IPS-20b (cell line): ENCODE measurements around the gene EID3.
"Not testable (repeated sequence)": the region's sequence is repeated elsewhere in the genome, so short reads cannot be mapped to it uniquely, and the experiment has no call there.

Source experiments
- H3K27ac ChIP-seq: one replicate; pipeline ENCODE4 v1.5.1; 2013; ENCODE audit warnings: low read length
- H3K27me3 ChIP-seq: 2 replicates; pipeline ENCODE4 v1.6.1; 2013; ENCODE audit warnings: mild to moderate bottlenecking, low read length, inconsistent platforms; ENCODE audit not compliant: insufficient read depth
- H3K36me3 ChIP-seq: 2 replicates; pipeline ENCODE4 v1.6.1; 2013; ENCODE audit warnings: low read depth, mild to moderate bottlenecking, inconsistent platforms, low read length, moderate library complexity; ENCODE audit not compliant: insufficient read depth
- H3K4me1 ChIP-seq: 2 replicates; pipeline ENCODE4 v1.6.1; 2013; ENCODE audit warnings: mild to moderate bottlenecking, control low read depth, inconsistent platforms, low read length, moderate library complexity; ENCODE audit not compliant: insufficient read depth
- H3K4me3 ChIP-seq: 2 replicates; pipeline ENCODE4 v1.5.1; 2013; ENCODE audit warnings: mild to moderate bottlenecking, low read length, inconsistent platforms
- H3K9ac ChIP-seq: 2 replicates; pipeline ENCODE4 v1.6.1; 2013; ENCODE audit warnings: low read depth, mild to moderate bottlenecking, inconsistent platforms, low read length, moderate library complexity
- H3K9me3 ChIP-seq: 2 replicates; pipeline ENCODE4 v1.6.1; 2013; ENCODE audit warnings: mild to moderate bottlenecking, low read depth, low read length, inconsistent platforms; ENCODE audit not compliant: insufficient read depth

Gene EID3

GRCh38 chr12:104317538-104318210 lies 14.1 kb downstream of the EID3 start:
- H3K4me1 ChIP-seq = no peaks in the 10 kb centered on the region
- H3K27me3 ChIP-seq = no peaks in the 10 kb centered on the region
- H3K36me3 ChIP-seq = peaks cover 95% of the 10 kb centered on the region
- H3K9me3 ChIP-seq = no peaks in the 10 kb centered on the region; the same call in 1 of the 2 replicates
- no peak overlapping the region for H3K27ac ChIP-seq
- H3K4me3 ChIP-seq = no peak overlapping the region
- H3K9ac ChIP-seq = no peak overlapping the region

- Histone ChIP-seq H3K36me3 (peaks cover 85% of the 10 kb centered on the region), H3K9me3 (no peaks in the 10 kb centered on the region; the same call in 1 of the 2 replicates), H3K4me1 (no peaks in the 10 kb centered on the region), H3K9ac (no peak overlapping the region), H3K27ac (no peak overlapping the region), H3K27me3 (no peaks in the 10 kb centered on the region), H3K4me3 (no peak overlapping the region)
Observed at GRCh38 chr12:104319028-104319427, 15.5 kb downstream of the EID3 start.

DNA sequence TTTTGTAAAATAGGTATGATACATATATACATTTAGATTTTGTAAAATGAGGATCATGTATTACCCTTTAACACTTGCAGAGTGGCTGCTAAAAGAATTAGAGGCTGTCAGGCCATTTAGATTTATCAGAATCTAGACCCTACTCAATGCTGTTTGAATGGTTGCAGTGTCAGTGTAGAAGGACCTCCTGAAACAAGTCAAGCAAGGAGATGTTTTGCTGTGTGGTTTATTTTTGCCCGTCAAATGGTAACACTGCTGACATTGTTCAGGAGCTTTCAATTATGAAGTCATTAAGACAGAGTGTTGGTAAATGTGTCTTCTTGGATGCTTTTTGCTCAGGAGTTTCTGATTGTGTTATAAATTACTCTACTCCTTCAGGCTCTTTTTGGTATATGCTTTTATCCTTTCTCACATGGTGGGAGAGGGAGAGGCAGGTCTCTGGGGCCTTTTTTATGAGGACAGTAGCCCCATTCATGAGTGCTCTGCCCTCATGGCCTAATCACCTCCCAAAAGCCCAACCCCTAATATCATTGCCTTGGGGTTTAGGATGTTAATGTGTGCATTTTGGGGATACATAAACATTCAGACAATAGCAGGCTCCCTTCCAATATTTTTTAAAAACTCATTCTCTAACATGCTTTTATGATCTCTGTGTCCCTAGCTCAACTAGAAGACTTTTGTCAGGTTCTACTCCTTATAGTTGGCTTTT lies 16.5 kb downstream of the EID3 start:
- Histone ChIP-seq H3K36me3 (peaks cover 83% of the 10 kb centered on the region), H3K4me3 (no peak overlapping the region)

DNA sequence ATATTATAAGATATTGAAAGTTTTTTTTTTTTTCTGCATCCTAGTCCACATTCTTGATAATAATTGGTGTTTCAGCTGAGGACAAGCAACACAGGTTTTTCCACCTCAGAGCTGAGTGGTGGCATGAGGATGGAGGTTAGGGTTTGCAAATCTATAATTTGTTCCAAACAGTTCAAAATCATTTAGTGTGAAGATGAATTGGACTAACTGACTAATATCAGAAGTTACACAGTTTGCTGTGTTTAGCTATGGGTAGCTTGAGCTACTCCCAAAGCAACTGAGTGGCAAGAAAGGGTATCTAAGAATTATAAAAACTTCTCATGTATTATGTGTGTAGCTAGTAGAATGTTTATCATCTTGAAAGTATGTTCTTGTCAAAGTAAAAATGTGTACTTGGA lies 17.1 kb downstream of the EID3 start:
- Histone ChIP-seq H3K36me3 (peaks cover 83% of the 10 kb centered on the region), H3K4me3 (no peak overlapping the region), H3K9me3 (no peaks in the 10 kb centered on the region; the same call in 1 of the 2 replicates), H3K27ac (no peak overlapping the region), H3K27me3 (no peaks in the 10 kb centered on the region), H3K9ac (no peak overlapping the region), H3K4me1 (no peaks in the 10 kb centered on the region)

More for the DNA sequence above, 16.5 kb downstream of the EID3 start:
- H3K27ac ChIP-seq = no peak overlapping the region
- no peak overlapping the region for H3K9ac ChIP-seq
- no peaks in the 10 kb centered on the region for H3K4me1 ChIP-seq
- H3K27me3 ChIP-seq = no peaks in the 10 kb centered on the region
- H3K9me3 ChIP-seq = no peaks in the 10 kb centered on the region; the same call in 1 of the 2 replicates

DNA sequence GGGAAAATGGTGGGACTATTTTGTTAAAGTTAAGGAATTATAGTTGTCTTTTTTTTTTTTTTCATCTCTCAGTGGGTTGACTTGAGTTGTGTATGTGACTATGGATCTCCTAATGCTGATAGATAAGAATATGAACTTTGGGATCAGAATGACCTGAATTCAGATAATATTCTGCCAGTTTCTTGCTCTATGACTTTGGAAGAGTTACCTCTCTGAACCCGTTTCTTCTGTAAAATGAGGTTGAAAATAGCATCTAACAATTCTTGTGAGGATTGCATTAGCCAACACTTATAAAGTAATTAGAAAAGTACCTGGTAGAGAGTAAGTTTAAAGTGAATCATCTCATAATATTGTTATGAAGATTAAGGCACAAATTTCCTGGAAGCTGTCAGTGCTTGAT lies 18.4 kb downstream of the EID3 start:
- H3K27ac ChIP-seq = no peak overlapping the region
- no peak overlapping the region for H3K4me3 ChIP-seq
- peaks cover 87% of the 10 kb centered on the region for H3K36me3 ChIP-seq
- no peaks in the 10 kb centered on the region for H3K4me1 ChIP-seq
- H3K27me3 ChIP-seq = no peaks in the 10 kb centered on the region
- no peak overlapping the region for H3K9ac ChIP-seq
- no peaks in the 10 kb centered on the region for H3K9me3 ChIP-seq

DNA sequence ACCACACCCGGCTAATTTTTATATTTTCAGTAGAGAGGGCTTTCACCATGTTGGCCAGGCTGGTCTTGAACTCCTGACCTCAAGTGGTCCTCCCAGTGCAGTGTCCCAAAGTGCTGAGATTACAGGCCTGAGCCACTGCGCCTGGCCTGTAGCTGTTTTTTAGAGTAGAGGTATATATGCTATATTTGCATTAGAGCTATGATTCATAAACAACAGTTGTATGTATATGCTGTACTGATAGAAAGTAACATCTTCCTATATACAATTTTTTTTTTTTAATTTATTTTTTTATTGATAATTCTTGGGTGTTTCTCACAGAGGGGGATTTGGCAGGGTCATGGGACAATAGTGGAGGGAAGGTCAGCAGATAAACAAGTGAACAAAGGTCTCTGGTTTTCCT lies 19.0 kb downstream of the EID3 start:
- not testable (repeated sequence) for H3K27ac ChIP-seq, H3K9me3 ChIP-seq, H3K27me3 ChIP-seq, H3K4me3 ChIP-seq, H3K4me1 ChIP-seq, H3K9ac ChIP-seq
- H3K36me3 ChIP-seq = peaks cover 87% of the 10 kb centered on the region

DNA sequence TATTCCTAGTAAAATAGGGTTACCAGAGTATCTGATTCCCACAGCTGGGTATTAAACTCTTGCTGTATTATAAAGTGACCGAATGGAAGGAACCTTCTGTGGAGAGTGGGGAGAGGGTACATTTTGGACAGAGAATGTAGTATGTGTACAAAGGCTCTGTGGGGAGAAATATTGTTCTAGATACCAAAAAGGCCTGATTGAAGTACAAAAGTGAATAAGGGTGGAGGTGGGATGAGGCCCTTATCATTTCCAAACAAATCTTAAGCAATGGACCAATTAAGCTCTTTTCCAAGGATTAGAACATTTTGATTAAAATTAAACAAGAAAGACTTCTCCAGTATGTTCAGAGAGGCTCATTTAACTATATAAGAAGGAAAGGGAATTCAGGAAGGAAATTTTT lies 20.4 kb downstream of the EID3 start:
- peaks cover 87% of the 10 kb centered on the region for H3K36me3 ChIP-seq
- no peaks in the 10 kb centered on the region for H3K9me3 ChIP-seq

GRCh38 chr12:104328278-104328677 lies 24.7 kb downstream of the EID3 start:
- not testable (repeated sequence) for H3K4me3 ChIP-seq, H3K9ac ChIP-seq, H3K27me3 ChIP-seq, H3K4me1 ChIP-seq, H3K27ac ChIP-seq, H3K9me3 ChIP-seq
- H3K36me3 ChIP-seq = peaks cover 80% of the 10 kb centered on the region

More for the DNA sequence above, 20.4 kb downstream of the EID3 start:
- no peaks in the 10 kb centered on the region for H3K4me1 ChIP-seq
- no peak overlapping the region for H3K9ac ChIP-seq
- no peaks in the 10 kb centered on the region for H3K27me3 ChIP-seq
- H3K4me3 ChIP-seq = no peak overlapping the region
- no peak overlapping the region for H3K27ac ChIP-seq

- Histone ChIP-seq H3K36me3 (peaks cover 84% of the 10 kb centered on the region), H3K4me3 (no peak overlapping the region), H3K27ac (no peak overlapping the region), H3K4me1 (no peaks in the 10 kb centered on the region), H3K27me3 (no peaks in the 10 kb centered on the region), H3K9me3 (no peaks in the 10 kb centered on the region), H3K9ac (no peak overlapping the region)
Observed at GRCh38 chr12:104328790-104329189, 25.3 kb downstream of the EID3 start.

DNA sequence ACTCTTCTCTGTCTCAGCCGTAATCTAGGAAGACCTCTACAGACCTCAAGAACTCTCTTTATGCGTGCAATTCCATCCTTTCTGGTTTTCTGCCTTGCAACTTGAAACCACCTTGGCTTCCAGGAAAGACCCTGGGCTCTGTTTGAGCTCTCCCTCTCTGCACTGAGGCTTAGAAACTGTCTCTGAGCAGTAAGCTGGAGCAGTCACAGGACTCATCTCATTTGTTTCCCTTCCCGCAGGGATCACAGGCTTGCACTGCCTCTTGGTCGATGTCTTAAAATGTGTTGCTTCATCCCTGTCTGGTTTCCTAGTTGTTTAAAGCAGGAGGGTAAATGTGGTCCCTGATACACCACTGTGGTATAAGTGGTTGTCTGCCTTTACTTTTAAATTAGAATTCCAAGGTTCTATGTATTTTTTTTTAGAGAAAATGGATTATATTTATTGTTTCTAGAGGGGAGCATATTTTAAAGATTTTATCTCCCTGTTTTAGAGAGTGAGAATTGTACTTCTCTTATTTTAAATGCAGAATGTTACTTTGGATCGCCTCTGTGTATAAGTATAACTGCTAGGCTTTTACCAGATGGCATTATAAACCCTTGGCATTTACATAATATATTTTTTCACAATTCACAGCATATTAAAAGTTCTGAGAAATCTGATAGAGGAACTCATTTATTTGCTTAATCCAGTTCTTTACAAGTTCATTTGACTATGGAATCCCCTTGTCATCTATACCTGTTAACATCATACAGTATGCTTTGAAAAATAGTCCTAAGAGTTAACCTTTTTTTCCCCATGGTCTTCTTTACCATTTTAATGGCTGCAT lies 26.4 kb downstream of the EID3 start:
- H3K27ac ChIP-seq = no peak overlapping the region
- H3K9ac ChIP-seq = no peak overlapping the region
- H3K36me3 ChIP-seq = peaks cover 87% of the 10 kb centered on the region

GRCh38 chr12:104331376-104331775 lies 27.8 kb downstream of the EID3 start:
- H3K36me3 ChIP-seq = peaks cover 86% of the 10 kb centered on the region

More for the DNA sequence above, 26.4 kb downstream of the EID3 start:
- Histone ChIP-seq H3K4me3 (no peak overlapping the region), H3K27me3 (no peaks in the 10 kb centered on the region), H3K4me1 (no peaks in the 10 kb centered on the region), H3K9me3 (no peaks in the 10 kb centered on the region)

More at GRCh38 chr12:104331376-104331775, 27.8 kb downstream of the EID3 start:
- H3K9ac ChIP-seq = no peak overlapping the region
- no peaks in the 10 kb centered on the region for H3K4me1 ChIP-seq
- H3K4me3 ChIP-seq = no peak overlapping the region
- no peaks in the 10 kb centered on the region for H3K27me3 ChIP-seq
- H3K9me3 ChIP-seq = no peaks in the 10 kb centered on the region
- no peak overlapping the region for H3K27ac ChIP-seq
